Ishikawa (cell line): Measurements from ENCODE around the gene ABCC3.

Experiments used
- CEBPB ChIP-seq: IDR thresholded peaks from 2 replicates; pipeline ENCODE4 v1.6.1; 2012
- CREB1 ChIP-seq: IDR thresholded peaks from 2 replicates; pipeline ENCODE4 v1.6.1; 2012; ENCODE audit warnings: low read depth
- EGR1 ChIP-seq: IDR thresholded peaks from 2 replicates; pipeline ENCODE4 v1.6.1; 2012
- EP300 ChIP-seq: IDR thresholded peaks from 2 replicates; pipeline ENCODE4 v1.6.1; 2012; ENCODE audit warnings: borderline replicate concordance
- FOXM1 ChIP-seq: IDR thresholded peaks from 2 replicates; pipeline ENCODE4 v1.6.1; 2012; ENCODE audit warnings: low read depth, borderline replicate concordance
- MAX ChIP-seq: IDR thresholded peaks from 2 replicates; pipeline ENCODE4 v1.6.1; 2012
- NFIC ChIP-seq: IDR thresholded peaks from 2 replicates; pipeline ENCODE4 v1.6.1; 2012
- RAD21 ChIP-seq: IDR thresholded peaks from 2 replicates; pipeline ENCODE4 v1.6.1; 2012; ENCODE audit warnings: low read depth
- REST ChIP-seq: IDR thresholded peaks from 2 replicates; pipeline ENCODE4 v1.6.1; 2012; ENCODE audit warnings: low read depth, mild to moderate bottlenecking
- TAF1 ChIP-seq: IDR thresholded peaks from 2 replicates; pipeline ENCODE4 v1.6.1; 2012; ENCODE audit warnings: low read depth, mild to moderate bottlenecking
- TCF12 ChIP-seq: IDR thresholded peaks from 2 replicates; pipeline ENCODE4 v1.6.1; 2012; ENCODE audit warnings: low read depth
- TEAD4 ChIP-seq: IDR thresholded peaks from 2 replicates; pipeline ENCODE4 v1.6.1; 2012
- USF1 ChIP-seq: IDR thresholded peaks from 2 replicates; pipeline ENCODE4 v1.6.1; 2012
- YY1 ChIP-seq: IDR thresholded peaks from 2 replicates; pipeline ENCODE4 v1.6.1; 2012; ENCODE audit warnings: low read depth
- ZBTB7A ChIP-seq: IDR thresholded peaks from 2 replicates; pipeline ENCODE4 v1.6.1; 2012; ENCODE audit warnings: low read depth

The ABCC3 gene

GRCh38 chr17:50588391-50589049 is 46.2 kb upstream of the ABCC3 start:
- TF ChIP-seq CEBPB, result no peak
- no peak for TF ChIP-seq REST
- no peak for TF ChIP-seq EP300
- no peak for TF ChIP-seq EGR1
- TF ChIP-seq MAX, result no peak
- TF ChIP-seq FOXM1, result no peak
- peak; percentile 31; the same call in 1 of the 2 replicates for TF ChIP-seq TEAD4
- TF ChIP-seq YY1, result no peak
- no peak for TF ChIP-seq RAD21
- TF ChIP-seq TCF12, result no peak
- no peak for TF ChIP-seq CREB1
- TF ChIP-seq USF1, result 0 out of 2 replicates have a peak, but pooled peaks have one; percentile 6
- TF ChIP-seq ZBTB7A, result 0 out of 2 replicates have a peak, but pooled peaks have one; percentile 15
- no peak for TF ChIP-seq TAF1
- peak; percentile 73 for TF ChIP-seq NFIC

GRCh38 chr17:50589095-50589705 is 45.5 kb upstream of the ABCC3 start:
- TF ChIP-seq FOXM1 (no peak), EGR1 (no peak), REST (no peak), EP300 (no peak), ZBTB7A (0 out of 2 replicates have a peak, but pooled peaks have one; percentile 0), NFIC (no peak)

GRCh38 chr17:50590946-50591737 is 43.5 kb upstream of the ABCC3 start:
- TF ChIP-seq YY1 (no peak), EP300 (no peak), NFIC (no peak), CEBPB (no peak), ZBTB7A (no peak), FOXM1 (no peak), REST (no peak), RAD21 (no peak), TCF12 (no peak), CREB1 (no peak)

- TF ChIP-seq RAD21 (no peak), MAX (no peak), TEAD4 (no peak), TAF1 (no peak), EGR1 (no peak), TCF12 (no peak), REST (no peak), ZBTB7A (no peak), EP300 (no peak), CREB1 (no peak), CEBPB (no peak), USF1 (no peak), NFIC (no peak), FOXM1 (no peak)
Measured at GRCh38 chr17:50593321-50593720, 41.4 kb upstream of the ABCC3 start.
